Mesothelial cell of epicardium (in vitro differentiated cells): ENCODE data around the gene GRID2. TPM values are rescaled to one million over a fixed set of nuclear protein-coding genes. Genes with fewer than 3 reads are reported as not detected.

Source experiments
- DNase-seq, 2 experiments: peaks; one replicate each; pipeline ENCODE4 v3.0.0; 2021; ENCODE audit warnings: low spot score in 2 of 2; ENCODE audit not compliant: unreplicated experiment in 2 of 2
- H3K27ac Mint-ChIP-seq: 2 replicates; pipeline ENCODE4 v1.8.0; 2021; ENCODE audit warnings: mixed read lengths
- H3K27me3 Mint-ChIP-seq: 2 replicates; pipeline ENCODE4 v1.8.0; 2021; ENCODE audit warnings: low read depth, mixed read lengths
- H3K36me3 Mint-ChIP-seq: 2 replicates; pipeline ENCODE4 v1.8.0; 2021; ENCODE audit warnings: mixed read lengths
- H3K4me1 Mint-ChIP-seq: 2 replicates; pipeline ENCODE4 v1.8.0; 2021; ENCODE audit warnings: mixed read lengths
- H3K4me3 Mint-ChIP-seq: 2 replicates; pipeline ENCODE4 v1.8.0; 2021; ENCODE audit warnings: mild to moderate bottlenecking, moderate library complexity, mixed read lengths
- H3K9me3 Mint-ChIP-seq: 2 replicates; pipeline ENCODE4 v1.8.0; 2021; ENCODE audit warnings: mixed read lengths
- total RNA-seq: library from RNA; stranded (reverse); gene quantifications from 3 replicates; pipeline ENCODE4 v1.2.1, GENCODE V29; 2021
- TF ChIP-seq, protein P1 (sequence below): fragments of 200-600 bp; sonication (generic); IDR thresholded peaks from one replicate; pipeline ENCODE4 v1.5.0; 2021; ENCODE audit warnings: antibody characterized with exemption; ENCODE audit not compliant: unreplicated experiment

GRID2 gene
- total RNA-seq, 1 donor from 2014 or later: 3.1 TPM

DNA sequence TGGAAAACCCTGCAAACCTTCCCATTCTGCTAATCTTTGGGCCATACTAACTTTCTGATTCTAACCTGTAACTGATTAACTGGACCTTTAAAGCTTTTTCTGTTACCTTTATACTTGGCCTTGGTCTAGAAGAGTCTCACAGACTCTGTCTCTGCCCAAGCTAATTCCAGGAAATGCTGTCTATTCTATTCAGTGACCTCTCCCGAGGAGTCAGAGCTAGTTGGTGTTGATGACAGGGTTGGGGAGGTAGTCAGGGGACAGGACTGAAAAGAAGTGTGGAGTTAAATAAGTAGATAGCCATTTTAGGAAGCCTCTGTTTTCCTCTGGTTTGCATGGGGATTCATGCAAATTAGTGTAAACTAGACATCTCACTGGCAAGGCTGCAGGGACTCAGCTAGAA lies 429.5 kb downstream of the GRID2 start:
- TF ChIP-seq, protein P1, sequence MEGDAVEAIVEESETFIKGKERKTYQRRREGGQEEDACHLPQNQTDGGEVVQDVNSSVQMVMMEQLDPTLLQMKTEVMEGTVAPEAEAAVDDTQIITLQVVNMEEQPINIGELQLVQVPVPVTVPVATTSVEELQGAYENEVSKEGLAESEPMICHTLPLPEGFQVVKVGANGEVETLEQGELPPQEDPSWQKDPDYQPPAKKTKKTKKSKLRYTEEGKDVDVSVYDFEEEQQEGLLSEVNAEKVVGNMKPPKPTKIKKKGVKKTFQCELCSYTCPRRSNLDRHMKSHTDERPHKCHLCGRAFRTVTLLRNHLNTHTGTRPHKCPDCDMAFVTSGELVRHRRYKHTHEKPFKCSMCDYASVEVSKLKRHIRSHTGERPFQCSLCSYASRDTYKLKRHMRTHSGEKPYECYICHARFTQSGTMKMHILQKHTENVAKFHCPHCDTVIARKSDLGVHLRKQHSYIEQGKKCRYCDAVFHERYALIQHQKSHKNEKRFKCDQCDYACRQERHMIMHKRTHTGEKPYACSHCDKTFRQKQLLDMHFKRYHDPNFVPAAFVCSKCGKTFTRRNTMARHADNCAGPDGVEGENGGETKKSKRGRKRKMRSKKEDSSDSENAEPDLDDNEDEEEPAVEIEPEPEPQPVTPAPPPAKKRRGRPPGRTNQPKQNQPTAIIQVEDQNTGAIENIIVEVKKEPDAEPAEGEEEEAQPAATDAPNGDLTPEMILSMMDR: no peak
- H3K4me3 Mint-ChIP-seq: no peak overlapping the region
- H3K9me3 Mint-ChIP-seq: no peaks in the 10 kb centered on the region
- no peak for DNase-seq
- no peaks in the 10 kb centered on the region for H3K36me3 Mint-ChIP-seq
- H3K27ac Mint-ChIP-seq: no peak overlapping the region
- H3K27me3 Mint-ChIP-seq: peaks cover 2% of the 10 kb centered on the region
- H3K4me1 Mint-ChIP-seq: no peaks in the 10 kb centered on the region

DNA sequence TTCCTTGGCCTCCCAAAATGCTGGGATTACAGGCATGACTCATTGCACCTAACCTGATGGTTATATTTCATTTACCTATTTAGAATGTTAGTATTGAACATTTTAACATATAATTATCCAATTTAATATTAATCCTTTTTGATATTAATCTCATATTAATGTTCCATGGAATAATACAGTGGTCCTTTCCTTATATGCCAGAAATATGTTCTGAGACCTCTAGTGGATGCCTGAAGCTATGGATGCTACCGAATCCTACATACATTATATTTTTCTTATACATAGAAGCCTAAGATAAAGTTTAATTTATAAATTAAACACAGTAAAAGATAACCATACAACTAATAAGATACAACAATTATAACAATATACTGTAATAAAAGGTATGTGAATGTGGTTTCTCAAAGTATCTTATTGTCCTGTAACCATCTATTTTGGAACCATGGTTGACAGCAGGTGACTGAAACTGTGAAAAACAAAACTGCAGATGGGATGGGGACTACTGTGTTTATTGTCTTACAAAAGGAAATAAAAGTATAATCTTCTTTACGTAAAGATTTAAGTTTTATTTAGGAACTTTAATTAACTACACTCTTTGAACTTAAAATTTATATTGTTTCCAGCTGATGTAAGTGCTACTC lies 431.4 kb downstream of the GRID2 start:
- H3K36me3 Mint-ChIP-seq: no peaks in the 10 kb centered on the region
- no peak for DNase-seq
- no peaks in the 10 kb centered on the region for H3K9me3 Mint-ChIP-seq
- H3K4me1 Mint-ChIP-seq: no peaks in the 10 kb centered on the region
- H3K27me3 Mint-ChIP-seq: peaks cover 2% of the 10 kb centered on the region
- no peak overlapping the region for H3K27ac Mint-ChIP-seq
- TF ChIP-seq, protein P1: no peak
- no peak overlapping the region for H3K4me3 Mint-ChIP-seq

DNA sequence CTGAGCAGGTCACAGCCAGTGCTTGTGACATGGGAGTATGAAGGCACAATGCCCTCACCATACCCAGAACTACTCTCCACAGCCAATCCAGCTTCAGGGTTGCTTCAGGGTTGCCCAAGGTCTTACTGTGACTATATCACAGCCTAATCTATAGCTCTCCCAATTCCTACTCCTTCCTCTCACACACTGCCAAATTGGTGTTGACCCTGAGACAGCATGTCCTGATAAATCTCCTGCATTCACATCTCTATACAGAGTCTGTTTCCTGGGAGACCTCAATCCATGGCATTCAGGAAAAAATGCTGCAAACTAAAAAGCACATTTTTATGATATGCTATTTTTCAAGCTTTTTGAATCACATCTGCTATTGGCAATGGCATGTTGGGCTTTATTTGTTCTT lies 456.7 kb downstream of the GRID2 start:
- Mint-ChIP-seq H3K4me1 (no peaks in the 10 kb centered on the region), H3K27me3 (no peaks in the 10 kb centered on the region), H3K27ac (no peak overlapping the region), H3K4me3 (no peak overlapping the region), H3K9me3 (no peaks in the 10 kb centered on the region), H3K36me3 (no peaks in the 10 kb centered on the region)
- TF ChIP-seq, protein P1: no peak
- DNase-seq: no peak

DNA sequence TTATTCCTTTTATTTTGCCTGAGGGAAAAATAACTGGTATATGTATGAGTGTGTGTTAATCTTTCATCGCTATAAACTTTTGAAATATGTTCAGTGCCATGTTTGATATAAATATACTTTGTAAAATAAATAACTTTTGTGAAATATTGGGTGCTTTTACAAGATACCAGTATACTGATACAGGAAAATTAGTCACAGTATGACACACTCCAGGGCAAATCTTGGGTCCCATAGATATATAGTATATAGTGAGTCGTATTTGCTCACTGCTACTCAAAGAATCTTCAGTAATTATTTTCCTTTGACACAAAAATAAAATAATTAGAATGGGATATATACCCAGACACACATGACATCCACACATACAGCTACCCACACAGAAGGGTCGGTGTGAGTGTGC lies 472.3 kb downstream of the GRID2 start:
- no peak for DNase-seq
- H3K27me3 Mint-ChIP-seq: no peaks in the 10 kb centered on the region
- no peak overlapping the region for H3K4me3 Mint-ChIP-seq
- no peaks in the 10 kb centered on the region for H3K36me3 Mint-ChIP-seq
- TF ChIP-seq, protein P1: no peak
- H3K9me3 Mint-ChIP-seq: peaks cover 6% of the 10 kb centered on the region
- H3K4me1 Mint-ChIP-seq: no peaks in the 10 kb centered on the region
- H3K27ac Mint-ChIP-seq: no peak overlapping the region

DNA sequence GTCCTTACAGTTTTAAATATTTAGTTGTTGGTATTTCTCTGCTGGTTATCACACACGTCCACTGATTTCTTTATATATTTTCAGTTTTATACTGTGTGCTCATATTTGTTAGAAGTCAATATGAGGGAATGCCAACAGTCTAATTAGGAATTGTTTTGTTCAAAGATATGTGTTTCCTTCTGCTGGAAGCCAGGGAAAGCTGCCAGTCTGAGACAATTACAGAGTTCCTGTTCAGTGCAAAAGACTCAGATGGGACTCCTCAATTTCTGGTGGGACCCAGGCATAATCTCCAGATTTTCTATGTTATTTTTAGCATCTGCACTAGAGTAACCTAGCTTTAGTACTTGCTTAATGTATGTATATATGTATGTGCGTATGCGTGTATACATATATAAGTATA lies 486.0 kb downstream of the GRID2 start:
- no peak overlapping the region for H3K27ac Mint-ChIP-seq
- peaks cover 1% of the 10 kb centered on the region for H3K4me1 Mint-ChIP-seq
- no peaks in the 10 kb centered on the region for H3K36me3 Mint-ChIP-seq
- TF ChIP-seq, protein P1: no peak
- H3K9me3 Mint-ChIP-seq: peaks cover under 1% of the 10 kb centered on the region
- no peak overlapping the region for H3K4me3 Mint-ChIP-seq
- no peak for DNase-seq
- H3K27me3 Mint-ChIP-seq: peaks cover 6% of the 10 kb centered on the region
